DND-41 (cell line): ENCODE data around the gene ERBB2.

Experiments
- EZH2 ChIP-seq: IDR thresholded peaks from 3 replicates; pipeline ENCODE4 v1.6.1; 2012; ENCODE audit warnings: borderline replicate concordance, low read depth, mild to moderate bottlenecking, moderate library complexity, low read length, inconsistent platforms; ENCODE audit not compliant: severe bottlenecking
- TF ChIP-seq, protein P1 (sequence below): IDR thresholded peaks from 2 replicates; pipeline ENCODE4 v1.5.1; 2012; ENCODE audit warnings: borderline replicate concordance, low read length, moderate library complexity, mild to moderate bottlenecking; ENCODE audit not compliant: poor library complexity, severe bottlenecking; ENCODE audit errors: extremely low read depth

GRCh38 chr17:39742856-39743436 lies 43.1 kb downstream of the ERBB2 start:
- TF ChIP-seq, protein P1, sequence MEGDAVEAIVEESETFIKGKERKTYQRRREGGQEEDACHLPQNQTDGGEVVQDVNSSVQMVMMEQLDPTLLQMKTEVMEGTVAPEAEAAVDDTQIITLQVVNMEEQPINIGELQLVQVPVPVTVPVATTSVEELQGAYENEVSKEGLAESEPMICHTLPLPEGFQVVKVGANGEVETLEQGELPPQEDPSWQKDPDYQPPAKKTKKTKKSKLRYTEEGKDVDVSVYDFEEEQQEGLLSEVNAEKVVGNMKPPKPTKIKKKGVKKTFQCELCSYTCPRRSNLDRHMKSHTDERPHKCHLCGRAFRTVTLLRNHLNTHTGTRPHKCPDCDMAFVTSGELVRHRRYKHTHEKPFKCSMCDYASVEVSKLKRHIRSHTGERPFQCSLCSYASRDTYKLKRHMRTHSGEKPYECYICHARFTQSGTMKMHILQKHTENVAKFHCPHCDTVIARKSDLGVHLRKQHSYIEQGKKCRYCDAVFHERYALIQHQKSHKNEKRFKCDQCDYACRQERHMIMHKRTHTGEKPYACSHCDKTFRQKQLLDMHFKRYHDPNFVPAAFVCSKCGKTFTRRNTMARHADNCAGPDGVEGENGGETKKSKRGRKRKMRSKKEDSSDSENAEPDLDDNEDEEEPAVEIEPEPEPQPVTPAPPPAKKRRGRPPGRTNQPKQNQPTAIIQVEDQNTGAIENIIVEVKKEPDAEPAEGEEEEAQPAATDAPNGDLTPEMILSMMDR = no peak
- TF ChIP-seq EZH2 = no peak
